HG02970 (cell line): Measurements from ENCODE around the gene MFN1.

Experiments used
- ATAC-seq: cut with Tn5 transposase; IDR thresholded peaks from one replicate; pipeline ENCODE4 v1.9.1; 2021; ENCODE audit warnings: mild to moderate bottlenecking, moderate library complexity, moderate number of reproducible peaks; ENCODE audit not compliant: unreplicated experiment, low FRiP score

MFN1 gene

DNA sequence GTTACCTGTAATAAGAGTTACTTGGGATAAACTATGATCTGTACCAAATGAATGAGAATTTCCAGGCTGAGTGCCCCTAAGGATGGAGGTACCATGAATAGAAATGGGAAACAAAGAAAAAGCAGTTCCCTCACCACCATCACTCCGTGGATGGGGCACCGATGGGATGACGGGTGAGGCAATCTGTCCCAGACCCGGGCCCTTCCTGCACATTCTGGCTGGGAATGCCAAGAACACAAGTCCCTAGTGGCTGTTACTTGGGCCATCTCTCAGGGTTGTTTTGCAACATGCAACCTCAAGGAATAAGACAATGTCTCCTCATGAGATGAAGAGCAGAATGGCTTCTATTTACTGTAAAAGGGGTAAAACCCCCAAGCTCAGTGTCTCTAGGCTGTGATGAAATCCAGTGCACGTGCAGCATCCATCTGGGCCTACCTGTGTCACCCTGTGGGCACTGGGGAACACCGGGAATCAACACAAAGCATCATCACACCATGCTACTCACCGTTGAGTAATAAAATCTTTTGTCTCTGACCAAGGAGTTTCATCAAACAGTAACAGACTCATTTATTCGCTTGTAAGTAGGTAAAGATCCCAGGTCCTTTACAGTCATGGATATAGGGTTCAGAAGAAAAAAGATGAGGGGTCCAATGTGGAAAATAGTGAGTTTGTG, 81.5 kb downstream of the MFN1 start:
- ATAC-seq, result no peak

DNA sequence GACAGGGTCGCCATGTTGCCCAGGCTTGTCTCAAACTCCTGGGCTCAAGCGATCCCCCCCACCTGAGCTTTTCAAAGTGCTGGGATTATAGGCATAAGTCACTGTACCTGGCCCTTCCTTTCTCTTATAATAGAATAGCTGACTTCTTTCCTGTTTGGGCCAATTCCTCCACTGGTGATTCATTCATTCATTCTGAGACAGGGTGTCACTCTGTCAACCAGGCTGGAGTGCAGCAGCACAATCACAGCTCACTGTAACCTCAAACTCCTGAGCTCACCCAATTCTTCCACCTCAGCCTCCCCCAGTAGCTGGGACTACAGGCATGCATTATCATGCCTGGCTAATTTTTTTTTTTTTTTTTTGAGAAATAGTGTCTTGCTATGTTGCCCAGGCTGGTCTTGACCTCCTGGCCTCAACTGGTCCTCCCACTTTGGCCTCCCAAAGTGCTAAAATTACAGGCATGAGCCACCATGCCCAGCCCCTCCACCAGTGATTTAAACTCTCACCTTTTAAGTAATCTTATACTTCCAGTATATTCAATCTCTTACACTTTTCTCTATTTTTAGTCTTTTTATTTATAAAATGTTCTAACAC, 82.9 kb downstream of the MFN1 start:
- ATAC-seq, result no peak

DNA sequence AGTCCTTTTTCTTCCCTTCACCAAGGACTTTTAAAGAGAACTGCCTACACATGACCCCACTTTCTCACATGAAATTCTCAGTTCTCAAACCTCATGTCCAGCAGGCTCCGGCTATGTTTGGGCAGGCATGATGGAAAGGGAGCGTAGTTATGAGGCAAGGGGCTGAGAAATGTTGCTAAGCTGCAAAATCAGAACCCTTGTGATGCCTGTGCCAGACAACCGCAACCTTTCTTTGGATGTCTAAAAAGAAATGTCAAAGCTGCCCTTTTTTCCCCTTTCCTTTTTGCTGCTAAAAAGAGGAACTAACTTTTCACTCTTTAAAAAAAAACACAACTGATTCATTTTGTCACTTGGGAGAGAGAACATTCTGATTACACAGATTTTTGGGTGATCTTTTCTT, 84.5 kb downstream of the MFN1 start:
- ATAC-seq, result no peak

DNA sequence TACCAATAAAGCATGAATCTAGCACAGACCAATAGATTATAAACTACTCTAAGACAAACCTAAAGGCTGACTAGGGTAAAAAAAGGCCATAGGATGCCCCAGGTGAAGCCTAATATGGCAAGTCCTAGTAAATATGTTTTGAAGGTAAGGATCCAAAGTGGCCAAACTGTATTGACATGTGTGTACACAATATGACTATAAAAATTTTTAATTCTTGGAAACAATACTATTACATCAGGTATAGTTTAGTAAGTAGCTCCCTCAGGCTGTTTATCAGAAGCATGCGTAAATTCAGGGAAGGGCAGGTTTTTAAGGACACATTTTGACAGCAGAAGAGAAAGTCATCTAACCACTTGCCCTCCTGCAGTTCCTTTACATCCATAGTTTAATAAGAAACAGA, 84.9 kb downstream of the MFN1 start:
- no peak for ATAC-seq

DNA sequence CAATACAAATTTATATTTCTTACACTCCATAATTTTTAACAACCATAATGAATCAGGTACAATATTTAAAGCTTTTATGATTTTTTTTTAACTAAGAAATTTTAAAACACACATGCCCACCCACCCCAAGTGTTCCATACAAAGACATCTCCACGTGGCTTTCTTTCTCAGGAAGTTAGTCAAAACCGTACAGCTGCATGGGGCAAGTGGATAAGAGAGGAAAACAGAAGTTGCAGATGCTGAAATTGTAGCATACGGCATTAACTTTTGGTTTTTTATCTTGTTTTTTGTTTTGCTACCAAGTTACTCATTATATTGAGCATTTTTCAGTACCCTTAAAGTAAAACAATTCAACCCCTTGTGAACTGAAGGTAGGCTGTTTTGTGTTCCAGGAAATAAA, 89.0 kb downstream of the MFN1 start:
- ATAC-seq, result no peak

DNA sequence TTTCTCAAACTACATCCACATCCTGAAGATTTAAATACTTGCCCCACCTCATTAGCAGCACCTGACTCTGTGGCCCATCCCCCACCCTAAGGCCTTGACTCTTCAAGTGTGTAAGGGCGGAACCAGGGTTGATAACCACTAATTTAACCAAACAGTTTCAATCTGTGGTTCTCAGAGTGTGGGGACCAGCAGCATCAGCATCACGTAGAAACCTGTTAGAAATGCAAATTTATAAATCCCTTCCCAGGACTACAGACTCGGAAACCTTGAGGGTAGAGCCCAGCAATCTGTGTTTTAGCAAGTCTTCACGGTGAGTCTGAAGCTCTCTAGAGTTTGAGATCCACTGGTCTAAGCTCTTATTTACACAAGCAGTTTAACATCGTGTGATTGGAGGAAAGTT, 91.3 kb downstream of the MFN1 start:
- ATAC-seq, result no peak
